Liver (tissue), 9 donors: ENCODE measurements around the gene ZSWIM7. TPM values are rescaled to one million over a fixed set of nuclear protein-coding genes. Genes with fewer than 3 reads are reported as not detected.

ENCODE experiments used
- DNase-seq: peaks from one replicate; pipeline ENCODE4 v3.0.0-alpha.2; 2017; ENCODE audit warnings: low spot score
- H3K27ac ChIP-seq, 2 donors: one replicate each; pipeline ENCODE4 v1.7.0; 2013; ENCODE audit warnings: inconsistent platforms in 2 of 2, low read length in 2 of 2, control low read depth in 1 of 2, low read depth in 1 of 2, mild to moderate bottlenecking in 1 of 2
- H3K27me3 ChIP-seq, 4 donors: one replicate each; pipeline versions ENCODE4 v1.6.1 to v1.7.0; 2013; ENCODE audit warnings: low read length in 3 of 4, inconsistent platforms in 1 of 4, mild to moderate bottlenecking in 1 of 4, moderate library complexity in 1 of 4; ENCODE audit not compliant: control insufficient read depth in 4 of 4, insufficient read depth in 4 of 4
- H3K36me3 ChIP-seq, 4 donors: one replicate each; pipeline versions ENCODE4 v1.6.1 to v1.7.0; 2013; ENCODE audit warnings: low read length in 3 of 4, mild to moderate bottlenecking in 3 of 4, low read depth in 1 of 4, moderate library complexity in 1 of 4; ENCODE audit not compliant: control insufficient read depth in 4 of 4, insufficient read depth in 3 of 4
- H3K4me1 ChIP-seq, 4 donors: one replicate each; pipeline versions ENCODE4 v1.6.1 to v1.7.0; 2013; ENCODE audit warnings: low read length in 3 of 4, mild to moderate bottlenecking in 3 of 4, moderate library complexity in 1 of 4; ENCODE audit not compliant: control insufficient read depth in 4 of 4, insufficient read depth in 4 of 4
- H3K4me3 ChIP-seq, 3 donors: one replicate each; pipeline versions ENCODE4 v1.6.1 to v1.7.0; 2013; ENCODE audit warnings: low read length in 3 of 3, control low read depth in 1 of 3, low read depth in 1 of 3, mild to moderate bottlenecking in 1 of 3
- H3K9ac ChIP-seq, 2 donors: one replicate each; pipeline ENCODE4 v1.7.0; 2013; ENCODE audit warnings: low read length in 2 of 2, mild to moderate bottlenecking in 2 of 2, moderate library complexity in 2 of 2, control low read depth in 1 of 2, low read depth in 1 of 2
- H3K9me3 ChIP-seq, 4 donors: one replicate each; pipeline versions ENCODE4 v1.6.1 to v1.7.0; 2013; ENCODE audit warnings: low read length in 3 of 4; ENCODE audit not compliant: control insufficient read depth in 4 of 4
- EGR1 ChIP-seq, 2 donors: IDR thresholded peaks; 2 replicates each; pipeline ENCODE4 v1.6.1; 2016 to 2018; ENCODE audit warnings: antibody characterized with exemption in 2 of 2, low read depth in 2 of 2
- FOXA1 ChIP-seq: IDR thresholded peaks from 2 replicates; pipeline ENCODE4 v1.6.1; 2016; ENCODE audit warnings: antibody characterized with exemption
- FOXA2 ChIP-seq: IDR thresholded peaks from 2 replicates; pipeline ENCODE4 v1.6.1; 2016; ENCODE audit warnings: antibody characterized with exemption
- GABPA ChIP-seq, 2 donors: IDR thresholded peaks in 1 of 2; conservative IDR thresholded peaks in 1 of 2; 2 replicates each; pipeline ENCODE4 v1.6.1; 2016; ENCODE audit warnings: antibody characterized with exemption in 2 of 2, mild to moderate bottlenecking in 1 of 2, moderate library complexity in 1 of 2
- HNF4A ChIP-seq, 2 donors: conservative IDR thresholded peaks; 2 replicates each; pipeline ENCODE4 v1.6.1; 2016; ENCODE audit warnings: antibody characterized with exemption in 2 of 2, mild to moderate bottlenecking in 2 of 2
- HNF4G ChIP-seq: IDR thresholded peaks from 2 replicates; pipeline ENCODE4 v1.6.1; 2016; ENCODE audit warnings: antibody characterized with exemption
- JUND ChIP-seq, 2 donors: IDR thresholded peaks; 2 replicates each; pipeline ENCODE4 v1.6.1; 2016; ENCODE audit warnings: antibody characterized with exemption in 2 of 2
- NR2F2 ChIP-seq: IDR thresholded peaks from 2 replicates; pipeline ENCODE4 v1.6.1; 2016; ENCODE audit warnings: antibody characterized with exemption
- RAD21 ChIP-seq, 2 donors: IDR thresholded peaks; 2 replicates each; pipeline ENCODE4 v1.6.1; 2016; ENCODE audit warnings: antibody characterized with exemption in 2 of 2, mild to moderate bottlenecking in 2 of 2
- RXRA ChIP-seq, 2 donors: IDR thresholded peaks; 2 replicates each; pipeline ENCODE4 v1.6.1; 2017 to 2018; ENCODE audit warnings: antibody characterized with exemption in 2 of 2, mild to moderate bottlenecking in 1 of 2
- SP1 ChIP-seq: IDR thresholded peaks from 2 replicates; pipeline ENCODE4 v1.6.1; 2018; ENCODE audit warnings: antibody characterized with exemption, mild to moderate bottlenecking
- TAF1 ChIP-seq: conservative IDR thresholded peaks from 2 replicates; pipeline ENCODE4 v1.6.1; 2016; ENCODE audit warnings: antibody characterized with exemption, mild to moderate bottlenecking
- YY1 ChIP-seq: IDR thresholded peaks from 2 replicates; pipeline ENCODE4 v1.6.1; 2016; ENCODE audit warnings: antibody characterized with exemption, mild to moderate bottlenecking
- WGBS: extraction: QIAGEN DNeasy Blood & Tissue Kit; methylation state at CpG from one replicate; pipeline ENCODE4 v1.1.7; 2013; 5-methylcytosine and 5-hydroxymethylcytosine counted together
- polyA plus RNA-seq, 2 donors: library from polyadenylated mRNA; stranded (reverse) in 1 of 2; unstranded in 1 of 2; fragments of 200-250 nt in 1 of 2; fragments of >200 nt in 1 of 2; fragmentation: Nextera tagmentation in 1 of 2; extraction: Ambion mirVana in 1 of 2; gene quantifications; one replicate each; pipeline versions ENCODE4 v1.2.1 to v1.2.3, GENCODE V29; 2013 to 2015
- total RNA-seq, 2 donors: library from RNA; depleted of rRNA; stranded (reverse); fragments of >200 nt; gene quantifications; one replicate each; pipeline ENCODE4 v1.2.3, GENCODE V29; 2014
- TF ChIP-seq, protein P1 (sequence below): fragments of 150-350 bp; IDR thresholded peaks from 2 replicates; pipeline ENCODE4 v1.5.1; 2017; ENCODE audit warnings: improper control_type of control experiment, low read depth, low read length; ENCODE audit not compliant: missing input control
- TF ChIP-seq, protein P2 (sequence below): IDR thresholded peaks from 2 replicates; pipeline ENCODE4 v1.6.1; 2016; ENCODE audit warnings: antibody characterized with exemption, mild to moderate bottlenecking
- TF ChIP-seq, protein P3 (sequence below): IDR thresholded peaks from 2 replicates; pipeline ENCODE4 v1.6.1; 2016; ENCODE audit warnings: antibody characterized with exemption
- TF ChIP-seq, protein P4 (sequence below): IDR thresholded peaks from 2 replicates; pipeline ENCODE4 v1.6.1; 2016; ENCODE audit warnings: antibody characterized with exemption
- donor health status: healthy.
- donor health status: healthy.
- donor health status: healthy.
- donor health status: healthy.
- donor health status: healthy.

The ZSWIM7 gene
- total and polyA plus RNA-seq, 4 donors: 7.1 to 27.0 (median 13.8) TPM

DNA sequence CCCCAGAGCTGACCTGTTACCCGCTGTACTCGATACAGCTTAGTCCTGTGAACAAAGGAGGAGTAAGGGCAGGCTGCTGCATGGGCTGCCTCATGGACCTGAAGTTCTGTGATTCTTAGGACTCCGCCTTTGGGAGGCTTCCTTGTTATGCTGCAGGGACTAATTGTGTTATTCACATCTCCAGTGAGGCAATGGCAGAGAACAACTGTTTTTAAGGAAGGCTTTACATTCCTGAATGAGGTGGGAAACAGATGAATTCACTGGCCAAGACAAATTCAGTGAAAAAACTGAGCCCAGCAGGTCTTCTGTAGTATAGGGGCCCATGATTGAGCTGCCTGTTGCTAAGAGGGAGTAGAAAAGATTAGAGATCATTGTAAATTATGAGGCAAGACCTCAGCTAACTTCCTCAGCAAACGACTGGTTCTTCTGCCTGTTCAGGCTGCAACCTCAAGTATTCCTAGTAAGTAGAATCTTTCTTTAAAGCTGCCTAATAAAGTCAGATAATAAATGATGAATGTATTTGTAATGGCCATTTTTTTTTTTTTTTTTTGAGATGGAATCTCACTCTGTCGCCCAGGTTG, 28.3 kb downstream of the ZSWIM7 start:
- no peak for DNase-seq
- WGBS: 89% methylated on average over 5 of the region's 5 CpGs

DNA sequence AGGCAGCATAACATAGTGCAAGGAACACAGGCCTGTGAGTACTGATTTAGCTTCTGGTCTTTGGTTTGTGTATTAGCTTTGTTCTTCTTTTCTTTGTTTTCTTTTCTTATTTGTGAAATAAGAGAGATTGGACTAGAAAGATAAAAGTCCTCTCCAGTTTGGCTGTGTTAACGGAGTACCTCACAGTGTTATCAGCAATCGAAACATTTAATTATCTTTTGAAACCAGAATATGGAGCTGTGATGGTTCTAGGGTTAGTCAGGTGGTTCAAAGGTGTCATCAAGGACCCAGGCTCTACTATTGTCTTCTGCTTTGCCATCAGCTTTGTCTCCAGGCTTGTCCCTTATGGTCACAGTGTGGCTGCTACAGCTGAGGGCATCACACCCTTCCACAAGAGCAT, 29.0 kb downstream of the ZSWIM7 start:
- WGBS: 91% methylated on average over 2 of the region's 2 CpGs
- Histone ChIP-seq H3K36me3 (peaks cover 0 to 6% (median 2%) of the 10 kb centered on the region in 4 donors), H3K27ac (no peak overlapping the region), H3K9ac (no peak overlapping the region), H3K27me3 (no peaks in the 10 kb centered on the region), H3K4me3 (no peak overlapping the region), H3K9me3 (no peaks in the 10 kb centered on the region), H3K4me1 (peaks cover 3 to 11% (median 7%) of the 10 kb centered on the region in 4 donors)
- DNase-seq: no peak
- TF ChIP-seq, protein P1, sequence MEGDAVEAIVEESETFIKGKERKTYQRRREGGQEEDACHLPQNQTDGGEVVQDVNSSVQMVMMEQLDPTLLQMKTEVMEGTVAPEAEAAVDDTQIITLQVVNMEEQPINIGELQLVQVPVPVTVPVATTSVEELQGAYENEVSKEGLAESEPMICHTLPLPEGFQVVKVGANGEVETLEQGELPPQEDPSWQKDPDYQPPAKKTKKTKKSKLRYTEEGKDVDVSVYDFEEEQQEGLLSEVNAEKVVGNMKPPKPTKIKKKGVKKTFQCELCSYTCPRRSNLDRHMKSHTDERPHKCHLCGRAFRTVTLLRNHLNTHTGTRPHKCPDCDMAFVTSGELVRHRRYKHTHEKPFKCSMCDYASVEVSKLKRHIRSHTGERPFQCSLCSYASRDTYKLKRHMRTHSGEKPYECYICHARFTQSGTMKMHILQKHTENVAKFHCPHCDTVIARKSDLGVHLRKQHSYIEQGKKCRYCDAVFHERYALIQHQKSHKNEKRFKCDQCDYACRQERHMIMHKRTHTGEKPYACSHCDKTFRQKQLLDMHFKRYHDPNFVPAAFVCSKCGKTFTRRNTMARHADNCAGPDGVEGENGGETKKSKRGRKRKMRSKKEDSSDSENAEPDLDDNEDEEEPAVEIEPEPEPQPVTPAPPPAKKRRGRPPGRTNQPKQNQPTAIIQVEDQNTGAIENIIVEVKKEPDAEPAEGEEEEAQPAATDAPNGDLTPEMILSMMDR: no peak
- TF ChIP-seq FOXA2: no peak
- no peak for TF ChIP-seq HNF4A (conservative IDR thresholded peaks at IDR 0.05)
- TF ChIP-seq FOXA1: no peak
- no peak for TF ChIP-seq NR2F2
- TF ChIP-seq SP1: no peak
- TF ChIP-seq RXRA (IDR thresholded peaks at IDR 0.05): no peak

More for the DNA sequence above, 28.3 kb downstream of the ZSWIM7 start:
- Histone ChIP-seq H3K27me3 (no peaks in the 10 kb centered on the region), H3K9ac (no peak overlapping the region), H3K27ac (no peak overlapping the region), H3K4me3 (no peak overlapping the region), H3K9me3 (no peaks in the 10 kb centered on the region), H3K4me1 (peaks cover 3 to 11% (median 7%) of the 10 kb centered on the region in 4 donors), H3K36me3 (peaks cover 0 to 6% (median 2%) of the 10 kb centered on the region in 4 donors)
- TF ChIP-seq RAD21 (IDR thresholded peaks at IDR 0.05) (no peak), FOXA1 (no peak), GABPA (IDR thresholded peaks at IDR 0.05 in 1 of 2, conservative IDR thresholded peaks at IDR 0.05 in 1 of 2) (no peak), RXRA (IDR thresholded peaks at IDR 0.05) (no peak), EGR1 (IDR thresholded peaks at IDR 0.05; ENCODE audit: low read depth in 2 of 2) (no peak), JUND (IDR thresholded peaks at IDR 0.05) (no peak), TAF1 (no peak), HNF4A (conservative IDR thresholded peaks at IDR 0.05) (no peak), YY1 (no peak), FOXA2 (no peak), NR2F2 (no peak), HNF4G (no peak), SP1 (no peak)
- TF ChIP-seq, protein P1: no peak
- TF ChIP-seq, protein P2, sequence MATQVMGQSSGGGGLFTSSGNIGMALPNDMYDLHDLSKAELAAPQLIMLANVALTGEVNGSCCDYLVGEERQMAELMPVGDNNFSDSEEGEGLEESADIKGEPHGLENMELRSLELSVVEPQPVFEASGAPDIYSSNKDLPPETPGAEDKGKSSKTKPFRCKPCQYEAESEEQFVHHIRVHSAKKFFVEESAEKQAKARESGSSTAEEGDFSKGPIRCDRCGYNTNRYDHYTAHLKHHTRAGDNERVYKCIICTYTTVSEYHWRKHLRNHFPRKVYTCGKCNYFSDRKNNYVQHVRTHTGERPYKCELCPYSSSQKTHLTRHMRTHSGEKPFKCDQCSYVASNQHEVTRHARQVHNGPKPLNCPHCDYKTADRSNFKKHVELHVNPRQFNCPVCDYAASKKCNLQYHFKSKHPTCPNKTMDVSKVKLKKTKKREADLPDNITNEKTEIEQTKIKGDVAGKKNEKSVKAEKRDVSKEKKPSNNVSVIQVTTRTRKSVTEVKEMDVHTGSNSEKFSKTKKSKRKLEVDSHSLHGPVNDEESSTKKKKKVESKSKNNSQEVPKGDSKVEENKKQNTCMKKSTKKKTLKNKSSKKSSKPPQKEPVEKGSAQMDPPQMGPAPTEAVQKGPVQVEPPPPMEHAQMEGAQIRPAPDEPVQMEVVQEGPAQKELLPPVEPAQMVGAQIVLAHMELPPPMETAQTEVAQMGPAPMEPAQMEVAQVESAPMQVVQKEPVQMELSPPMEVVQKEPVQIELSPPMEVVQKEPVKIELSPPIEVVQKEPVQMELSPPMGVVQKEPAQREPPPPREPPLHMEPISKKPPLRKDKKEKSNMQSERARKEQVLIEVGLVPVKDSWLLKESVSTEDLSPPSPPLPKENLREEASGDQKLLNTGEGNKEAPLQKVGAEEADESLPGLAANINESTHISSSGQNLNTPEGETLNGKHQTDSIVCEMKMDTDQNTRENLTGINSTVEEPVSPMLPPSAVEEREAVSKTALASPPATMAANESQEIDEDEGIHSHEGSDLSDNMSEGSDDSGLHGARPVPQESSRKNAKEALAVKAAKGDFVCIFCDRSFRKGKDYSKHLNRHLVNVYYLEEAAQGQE: no peak
- TF ChIP-seq, protein P3, sequence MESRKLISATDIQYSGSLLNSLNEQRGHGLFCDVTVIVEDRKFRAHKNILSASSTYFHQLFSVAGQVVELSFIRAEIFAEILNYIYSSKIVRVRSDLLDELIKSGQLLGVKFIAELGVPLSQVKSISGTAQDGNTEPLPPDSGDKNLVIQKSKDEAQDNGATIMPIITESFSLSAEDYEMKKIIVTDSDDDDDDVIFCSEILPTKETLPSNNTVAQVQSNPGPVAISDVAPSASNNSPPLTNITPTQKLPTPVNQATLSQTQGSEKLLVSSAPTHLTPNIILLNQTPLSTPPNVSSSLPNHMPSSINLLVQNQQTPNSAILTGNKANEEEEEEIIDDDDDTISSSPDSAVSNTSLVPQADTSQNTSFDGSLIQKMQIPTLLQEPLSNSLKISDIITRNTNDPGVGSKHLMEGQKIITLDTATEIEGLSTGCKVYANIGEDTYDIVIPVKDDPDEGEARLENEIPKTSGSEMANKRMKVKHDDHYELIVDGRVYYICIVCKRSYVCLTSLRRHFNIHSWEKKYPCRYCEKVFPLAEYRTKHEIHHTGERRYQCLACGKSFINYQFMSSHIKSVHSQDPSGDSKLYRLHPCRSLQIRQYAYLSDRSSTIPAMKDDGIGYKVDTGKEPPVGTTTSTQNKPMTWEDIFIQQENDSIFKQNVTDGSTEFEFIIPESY: no peak
- TF ChIP-seq, protein P4, sequence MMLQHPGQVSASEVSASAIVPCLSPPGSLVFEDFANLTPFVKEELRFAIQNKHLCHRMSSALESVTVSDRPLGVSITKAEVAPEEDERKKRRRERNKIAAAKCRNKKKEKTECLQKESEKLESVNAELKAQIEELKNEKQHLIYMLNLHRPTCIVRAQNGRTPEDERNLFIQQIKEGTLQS: no peak
